Esophagus muscularis mucosa (tissue), 4 donors: ENCODE results near the gene ITPRIP.
A peak's percentile ranks its signal among the peaks of the same experiment; 100 is the strongest.

Experiments
- EP300 ChIP-seq: sonication (generic); formaldehyde crosslinking; IDR thresholded peaks from one replicate; pipeline ENCODE4 v1.6.1; 2017; ENCODE audit warnings: antibody characterized with exemption
- POLR2A ChIP-seq: fragments of 450-650 bp; IDR thresholded peaks from one replicate; pipeline ENCODE4 v1.6.1; 2017; ENCODE audit warnings: antibody characterized with exemption, moderate library complexity, mild to moderate bottlenecking, low read depth
- POLR2AphosphoS5 ChIP-seq, 2 donors: sonication (generic); formaldehyde crosslinking; IDR thresholded peaks; one replicate each; pipeline ENCODE4 v1.6.1; 2017; ENCODE audit warnings: antibody characterized with exemption in 2 of 2
- TF ChIP-seq, protein P1 (sequence below), 3 experiments: fragments of 200-600 bp in 2 of 3; fragments of 450-650 bp in 1 of 3; sonication (generic) in 2 of 3; IDR thresholded peaks; one replicate each; pipeline ENCODE4 v1.5.1; 2017 to 2019; ENCODE audit warnings: antibody characterized with exemption in 3 of 3, mild to moderate bottlenecking in 2 of 3, moderate library complexity in 1 of 3

DNA sequence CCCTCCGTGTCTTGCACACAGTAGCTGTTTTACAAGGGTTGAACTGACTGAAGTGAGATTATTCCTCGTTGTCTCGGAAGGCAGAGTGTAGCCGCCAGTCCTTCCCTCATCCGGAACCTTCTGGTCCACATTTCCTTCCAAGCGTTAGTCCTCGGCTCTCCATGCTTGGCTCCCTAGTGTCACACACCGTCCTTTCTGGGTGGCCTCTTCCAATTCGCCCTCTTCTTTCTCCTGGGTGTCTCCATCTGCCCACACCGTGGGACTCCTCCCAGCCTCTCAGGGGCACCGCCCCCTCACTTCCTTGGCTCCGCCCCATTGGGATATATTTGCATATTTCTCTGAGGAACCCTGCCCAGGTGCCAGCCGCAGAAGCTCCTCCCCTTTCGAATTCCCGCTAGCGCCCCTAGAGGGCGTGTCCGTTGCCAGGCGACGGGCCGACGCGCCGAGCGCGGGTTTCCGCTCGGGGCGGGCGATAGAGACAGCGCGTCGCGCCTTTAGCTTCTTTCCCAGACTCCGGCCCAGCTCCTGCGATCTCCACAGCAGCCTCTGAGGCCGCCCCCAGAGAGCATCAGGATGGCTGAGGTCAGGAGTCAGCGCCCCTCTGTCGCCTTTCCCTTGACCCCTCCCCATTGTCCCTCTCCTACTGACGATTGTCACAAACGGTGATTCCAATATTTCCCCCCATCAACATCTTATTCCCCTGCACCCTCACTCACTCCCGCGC is 15.2 kb upstream of the ITPRIP start, which contains the start of gene CFAP58:
- TF ChIP-seq EP300 (no peak), POLR2AphosphoS5 (IDR thresholded peaks at IDR 0.05) (peak; percentile 66 to 71), POLR2A (no peak)
- TF ChIP-seq, protein P1, sequence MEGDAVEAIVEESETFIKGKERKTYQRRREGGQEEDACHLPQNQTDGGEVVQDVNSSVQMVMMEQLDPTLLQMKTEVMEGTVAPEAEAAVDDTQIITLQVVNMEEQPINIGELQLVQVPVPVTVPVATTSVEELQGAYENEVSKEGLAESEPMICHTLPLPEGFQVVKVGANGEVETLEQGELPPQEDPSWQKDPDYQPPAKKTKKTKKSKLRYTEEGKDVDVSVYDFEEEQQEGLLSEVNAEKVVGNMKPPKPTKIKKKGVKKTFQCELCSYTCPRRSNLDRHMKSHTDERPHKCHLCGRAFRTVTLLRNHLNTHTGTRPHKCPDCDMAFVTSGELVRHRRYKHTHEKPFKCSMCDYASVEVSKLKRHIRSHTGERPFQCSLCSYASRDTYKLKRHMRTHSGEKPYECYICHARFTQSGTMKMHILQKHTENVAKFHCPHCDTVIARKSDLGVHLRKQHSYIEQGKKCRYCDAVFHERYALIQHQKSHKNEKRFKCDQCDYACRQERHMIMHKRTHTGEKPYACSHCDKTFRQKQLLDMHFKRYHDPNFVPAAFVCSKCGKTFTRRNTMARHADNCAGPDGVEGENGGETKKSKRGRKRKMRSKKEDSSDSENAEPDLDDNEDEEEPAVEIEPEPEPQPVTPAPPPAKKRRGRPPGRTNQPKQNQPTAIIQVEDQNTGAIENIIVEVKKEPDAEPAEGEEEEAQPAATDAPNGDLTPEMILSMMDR (IDR thresholded peaks at IDR 0.05) = peak; percentile 64 to 75 (median 70)
